ENCODE results near the gene DCUN1D4. TPM values are rescaled to one million over a fixed set of nuclear protein-coding genes. Genes with fewer than 3 reads are reported as not detected.

The DCUN1D4 gene
- total RNA-seq, 1 donor from 2014 or later, result 21.4 TPM

DNA sequence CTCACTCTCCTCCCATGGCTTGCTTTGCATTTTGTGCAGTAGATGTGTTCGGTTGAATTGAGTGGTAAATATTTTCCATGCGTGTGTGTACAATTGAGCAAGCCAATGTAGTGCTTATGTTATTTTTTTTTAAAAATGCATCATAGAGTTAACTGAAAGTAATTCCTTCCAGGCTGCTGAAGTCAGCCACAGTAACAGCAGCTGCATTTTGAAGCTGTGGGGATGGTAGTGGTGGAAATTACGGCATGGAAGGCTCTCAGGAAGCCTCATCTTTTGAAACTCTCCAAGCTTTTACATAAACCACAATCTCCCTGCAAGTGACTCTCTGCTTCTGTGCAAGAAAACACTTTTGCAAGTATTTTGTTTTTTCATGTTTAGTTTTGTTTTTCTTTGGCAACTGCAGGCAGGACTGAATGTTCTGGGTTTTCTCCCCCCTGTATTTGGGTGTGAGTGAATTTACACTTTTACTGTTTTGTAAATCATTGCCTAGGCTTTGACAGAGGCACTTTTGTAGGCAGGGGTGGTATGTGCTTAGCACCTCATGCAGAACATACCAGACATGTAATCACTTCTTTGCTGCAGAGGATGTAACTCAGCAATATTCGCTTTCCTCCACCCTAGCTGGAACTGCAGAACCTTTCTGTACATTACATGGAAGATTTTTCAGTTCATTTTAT lies 121.0 kb downstream of the DCUN1D4 start:
- DNase-seq (ENCODE audit: low read depth in 2 of 2), result no peak

GRCh38 chr4:51965862-51966261 lies 122.9 kb downstream of the DCUN1D4 start:
- no peak for DNase-seq (ENCODE audit: low read depth in 2 of 2)

Other genes with a start within 250 kb of the DCUN1D4 start
- under 0.01 and 0.13 TPM in 2 replicates for gene LRRC66, start 177.2 kb downstream of the DCUN1D4 start, total RNA-seq
- 8.5 and 9.4 TPM in 2 replicates for gene SGCB, start 195.1 kb downstream of the DCUN1D4 start, total RNA-seq
- gene SPATA18, start 208.2 kb downstream of the DCUN1D4 start, total RNA-seq, result 1.9 and 2.2 TPM in 2 replicates

Data from dermis microvascular lymphatic vessel endothelial cell (primary cell).